Chondrocyte (in vitro differentiated cells): ENCODE results near the gene CCIN. TPM values are rescaled to one million over a fixed set of nuclear protein-coding genes. Genes with fewer than 3 reads are reported as not detected.

Source experiments
- DNase-seq: peaks from one replicate; pipeline ENCODE4 v3.0.0; 2021; ENCODE audit warnings: mixed read lengths, low spot score
- H3K27ac Mint-ChIP-seq: one replicate; pipeline ENCODE4 v1.8.0; 2021; ENCODE audit warnings: mild to moderate bottlenecking, moderate library complexity, mixed read lengths; ENCODE audit not compliant: unreplicated experiment
- H3K27me3 Mint-ChIP-seq: 2 replicates; pipeline ENCODE4 v1.8.0; 2021; ENCODE audit warnings: low read depth, mixed read lengths
- H3K36me3 Mint-ChIP-seq: 2 replicates; pipeline ENCODE4 v1.8.0; 2021; ENCODE audit warnings: low read depth, mixed read lengths
- H3K4me1 Mint-ChIP-seq: 2 replicates; pipeline ENCODE4 v1.8.0; 2021; ENCODE audit warnings: low read depth, mild to moderate bottlenecking, mixed read lengths
- H3K4me3 Mint-ChIP-seq: one replicate; pipeline ENCODE4 v1.8.0; 2021; ENCODE audit warnings: mild to moderate bottlenecking, moderate library complexity, mixed read lengths; ENCODE audit not compliant: unreplicated experiment
- H3K9me3 Mint-ChIP-seq: 2 replicates; pipeline ENCODE4 v1.8.0; 2021; ENCODE audit warnings: low read depth, mixed read lengths
- CTCF ChIP-seq: fragments of 200-600 bp; sonication (generic); IDR thresholded peaks from 2 replicates; pipeline ENCODE4 v1.5.0; 2021; ENCODE audit warnings: antibody characterized with exemption, mild to moderate bottlenecking, moderate library complexity
- total RNA-seq: library from RNA; stranded (reverse); gene quantifications from 3 replicates; pipeline ENCODE4 v1.2.1, GENCODE V29; 2021

CCIN gene
- total RNA-seq, 1 donor from 2014 or later, result 2.4 TPM

- H3K27ac Mint-ChIP-seq, result peak overlapping the region; percentile 89
- H3K4me3 Mint-ChIP-seq, result peak overlapping the region; percentile 94
- H3K9me3 Mint-ChIP-seq, result no peaks in the 10 kb centered on the region
- no peaks in the 10 kb centered on the region for H3K27me3 Mint-ChIP-seq
- DNase-seq, result no peak
- TF ChIP-seq CTCF, result no peak
- H3K36me3 Mint-ChIP-seq, result peaks cover 2% of the 10 kb centered on the region
- H3K4me1 Mint-ChIP-seq, result peaks cover 56% of the 10 kb centered on the region
Observed at GRCh38 chr9:36189976-36190375, 20.8 kb downstream of the CCIN start.

DNA sequence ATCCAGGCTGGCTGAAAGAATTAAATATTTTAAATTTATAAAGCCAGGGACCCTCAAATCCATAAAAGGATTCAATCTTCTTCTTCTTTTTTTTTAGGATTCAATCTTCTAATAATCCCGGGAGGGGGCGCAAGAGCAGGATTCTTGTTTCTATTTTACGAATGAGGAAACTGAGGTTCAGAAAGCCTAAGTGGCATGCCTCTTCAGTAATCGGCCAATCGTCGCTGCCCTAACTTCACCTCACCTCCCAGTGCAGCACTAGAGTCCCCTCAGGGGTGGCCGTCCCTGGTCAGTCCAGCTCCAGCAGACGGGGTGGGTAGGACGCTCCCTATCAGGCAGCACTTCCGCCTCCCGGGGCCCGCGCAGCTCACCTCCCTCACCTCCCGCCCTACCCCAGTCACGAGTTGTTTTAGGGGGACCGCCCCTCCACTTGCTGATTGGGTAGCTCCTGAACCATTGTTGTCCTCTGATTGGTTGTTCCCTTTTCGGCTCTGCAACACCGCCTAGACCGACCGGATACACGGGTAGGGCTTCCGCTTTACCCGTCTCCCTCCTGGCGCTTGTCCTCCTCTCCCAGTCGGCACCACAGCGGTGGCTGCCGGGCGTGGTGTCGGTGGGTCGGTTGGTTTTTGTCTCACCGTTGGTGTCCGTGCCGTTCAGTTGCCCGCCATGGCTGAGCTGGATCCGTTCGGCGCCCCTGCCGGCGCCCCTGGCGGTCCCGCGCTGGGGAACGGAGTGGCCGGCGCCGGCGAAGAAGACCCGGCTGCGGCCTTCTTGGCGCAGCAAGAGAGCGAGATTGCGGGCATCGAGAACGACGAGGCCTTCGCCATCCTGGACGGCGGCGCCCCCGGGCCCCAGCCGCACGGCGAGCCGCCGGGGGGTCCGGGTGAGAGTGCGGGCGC lies 21.5 kb downstream of the CCIN start, which contains the start of gene CLTA:
TSS of gene CLTA (plus strand) at position 534 of the 902 bp plus-strand sequence. CDS start at position 670, 136 bp downstream.
- H3K9me3 Mint-ChIP-seq, result no peaks in the 10 kb centered on the region
- TF ChIP-seq CTCF, result peak; percentile 83
- peak within 1 kb of the TSS; percentile 94 for H3K4me3 Mint-ChIP-seq
- H3K4me1 Mint-ChIP-seq, result peaks cover 62% of the 10 kb centered on the region
- H3K27me3 Mint-ChIP-seq, result no peaks in the 10 kb centered on the region
- peaks cover 2% of the 10 kb centered on the region for H3K36me3 Mint-ChIP-seq
- no peak for DNase-seq
- H3K27ac Mint-ChIP-seq, result peak within 1 kb of the TSS; percentile 89

GRCh38 chr9:36191290-36191645 lies 22.1 kb downstream of the CCIN start:
- no peak for DNase-seq

GRCh38 chr9:36191686-36192085 lies 22.5 kb downstream of the CCIN start:
- peak overlapping the region; percentile 94 for H3K4me3 Mint-ChIP-seq
- H3K4me1 Mint-ChIP-seq, result peaks cover 62% of the 10 kb centered on the region

More at GRCh38 chr9:36191290-36191645, 22.1 kb downstream of the CCIN start:
- Mint-ChIP-seq H3K9me3 (no peaks in the 10 kb centered on the region), H3K27ac (peak overlapping the region; percentile 88), H3K27me3 (no peaks in the 10 kb centered on the region), H3K36me3 (peaks cover 2% of the 10 kb centered on the region), H3K4me1 (peaks cover 62% of the 10 kb centered on the region), H3K4me3 (peak overlapping the region; percentile 94)
- no peak for TF ChIP-seq CTCF

More at GRCh38 chr9:36191686-36192085, 22.5 kb downstream of the CCIN start:
- DNase-seq, result no peak
- Mint-ChIP-seq H3K36me3 (peaks cover 2% of the 10 kb centered on the region), H3K27me3 (no peaks in the 10 kb centered on the region), H3K9me3 (no peaks in the 10 kb centered on the region), H3K27ac (peak overlapping the region; percentile 88)
- TF ChIP-seq CTCF, result no peak
